ENCODE data around the gene VGLL4.

Gene VGLL4

DNA sequence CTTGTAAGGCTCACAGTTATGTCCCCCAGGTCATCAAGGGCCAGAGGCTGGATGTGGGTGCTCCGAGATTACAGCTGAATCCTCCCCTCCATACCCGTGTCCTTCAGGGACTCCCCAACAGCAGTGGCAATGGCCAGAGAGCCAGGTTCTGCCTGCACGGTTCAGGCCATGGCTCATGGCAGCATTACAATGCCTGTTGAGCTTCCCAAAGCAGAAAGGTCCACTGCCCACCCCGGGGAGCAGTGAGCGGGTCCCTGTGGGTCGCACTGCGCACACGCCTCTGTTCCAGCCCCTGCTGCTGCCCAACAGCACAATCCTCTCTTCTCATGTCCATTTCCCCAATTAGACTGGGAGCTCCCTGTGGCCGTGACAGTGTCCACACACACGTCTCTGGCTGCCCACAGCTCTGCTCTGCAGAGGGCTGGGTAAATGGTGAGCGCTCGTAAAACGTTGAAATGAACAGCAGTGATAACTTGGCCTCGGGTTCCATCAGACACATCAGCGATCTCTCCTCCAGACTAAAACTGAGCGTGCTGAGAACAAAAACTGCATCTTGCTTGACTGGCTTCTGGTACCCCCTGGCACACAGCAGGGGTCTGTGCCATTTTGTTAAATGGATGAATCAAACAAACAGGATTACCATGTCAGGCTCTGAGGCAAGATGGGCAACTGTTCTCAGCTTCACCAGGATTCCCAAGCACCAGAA is 80.4 kb downstream of the VGLL4 start:
- no peak for DNase-seq

GRCh38 chr3:11562277-11562881 is 81.3 kb downstream of the VGLL4 start:
- DNase-seq, result no peak

DNA sequence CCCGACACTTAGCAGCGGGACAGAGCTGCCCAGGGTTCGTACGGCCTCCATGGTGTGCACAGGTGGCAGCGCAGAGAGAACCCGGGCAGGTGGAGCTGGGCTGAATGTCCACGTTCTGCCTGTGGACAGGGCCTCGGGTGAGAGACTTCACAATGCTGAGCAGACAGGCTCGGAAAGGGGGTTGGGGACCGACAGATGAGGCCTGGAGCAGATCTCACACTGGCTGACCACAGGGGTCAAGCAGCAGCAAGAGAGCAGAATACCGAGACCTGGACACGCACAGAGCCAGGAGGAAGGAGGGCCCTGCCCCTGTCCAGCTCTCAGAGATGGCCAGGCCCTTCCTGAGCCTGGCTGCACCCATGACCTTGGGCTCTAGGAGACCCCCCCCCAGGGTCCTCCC is 83.0 kb downstream of the VGLL4 start:
- no peak for DNase-seq

DNA sequence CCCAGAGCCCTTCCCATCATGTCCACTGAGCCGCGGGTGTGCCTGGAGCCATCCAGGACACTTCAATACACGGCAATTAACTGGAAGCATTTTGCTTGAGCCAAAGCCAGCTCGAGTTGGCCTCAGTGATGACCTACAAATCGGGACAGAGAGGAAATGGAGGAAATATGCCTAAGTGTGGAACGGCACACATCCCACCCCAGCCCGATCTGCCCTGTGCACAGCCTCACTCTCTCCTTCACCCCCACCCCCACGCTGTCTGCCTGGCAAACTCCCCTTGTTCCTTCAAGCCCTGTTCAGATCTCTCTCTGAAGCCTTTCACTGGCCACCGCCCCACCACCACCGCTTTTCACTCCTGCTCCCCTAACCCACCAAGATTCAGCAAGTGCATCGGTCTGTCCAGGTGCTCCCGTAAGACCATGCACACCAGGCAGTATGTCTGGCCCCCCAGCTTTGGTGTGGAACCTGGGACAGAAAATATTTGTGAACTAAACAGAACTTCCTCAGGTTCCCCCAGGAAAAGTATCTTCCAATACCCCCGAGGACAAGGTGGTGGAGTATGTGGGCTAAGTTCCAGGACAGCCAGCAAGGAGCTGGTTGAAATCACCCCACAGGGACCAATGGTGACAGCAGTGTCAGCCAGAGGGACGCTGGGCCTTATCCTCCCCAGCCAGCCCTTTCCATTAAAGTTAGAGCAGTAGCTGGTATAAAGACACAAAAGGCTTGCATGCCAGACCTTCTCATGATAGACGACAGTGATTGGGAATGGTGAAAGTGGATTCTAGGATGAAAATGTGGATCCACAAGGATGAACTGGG is 83.7 kb downstream of the VGLL4 start:
- DNase-seq, result no peak

DNA sequence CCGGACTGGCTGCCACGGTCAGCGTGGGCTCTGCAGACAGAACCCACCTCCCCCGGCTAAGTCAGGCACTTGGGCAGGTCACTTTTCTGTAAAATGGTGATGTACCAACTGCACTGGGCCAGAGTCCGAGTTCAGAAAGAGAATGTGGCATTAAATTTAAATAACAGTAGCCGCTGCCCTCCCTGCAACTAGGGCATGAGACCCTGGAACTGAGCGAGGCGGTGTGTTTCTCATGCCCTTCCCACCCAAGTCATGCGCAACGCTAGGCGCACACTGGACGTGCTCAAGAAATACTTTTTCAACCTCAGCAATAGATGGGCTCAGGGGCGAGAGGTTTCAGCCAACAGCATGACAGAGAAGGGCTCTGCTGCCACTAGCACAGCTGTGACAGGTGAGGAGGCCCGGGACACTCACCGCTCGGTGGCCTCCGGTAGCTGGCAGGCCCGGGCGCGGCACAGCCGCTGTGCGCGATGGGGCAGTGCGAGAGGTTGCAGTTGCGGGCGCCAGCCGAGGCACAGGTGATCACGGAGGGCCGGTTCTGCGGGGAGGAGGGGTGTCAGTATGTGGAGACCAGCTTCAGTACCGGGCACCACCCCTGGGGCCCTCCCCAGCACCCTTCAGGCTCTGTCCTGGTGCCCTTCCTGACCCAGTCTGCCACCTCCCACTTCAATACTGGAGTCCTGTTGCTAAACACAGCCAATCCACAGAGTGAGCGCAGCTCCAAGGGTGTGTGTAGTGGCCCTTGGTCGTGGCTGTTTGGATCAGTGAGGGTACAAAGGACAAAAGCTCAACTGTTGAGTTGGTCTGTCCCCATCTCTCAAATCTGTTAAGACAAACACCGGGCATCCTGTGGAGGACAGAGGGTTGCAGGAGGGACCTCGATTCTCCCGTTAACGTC is 84.5 kb downstream of the VGLL4 start:
- DNase-seq, result no peak

- DNase-seq, result peak; percentile 41
Observed at GRCh38 chr3:11558411-11558903, 85.3 kb downstream of the VGLL4 start.

GRCh38 chr3:11558002-11558401 is 85.7 kb downstream of the VGLL4 start:
- DNase-seq, result peak; percentile 79

GRCh38 chr3:11556851-11557644 is 86.7 kb downstream of the VGLL4 start:
- DNase-seq, result peak; percentile 94

DNA sequence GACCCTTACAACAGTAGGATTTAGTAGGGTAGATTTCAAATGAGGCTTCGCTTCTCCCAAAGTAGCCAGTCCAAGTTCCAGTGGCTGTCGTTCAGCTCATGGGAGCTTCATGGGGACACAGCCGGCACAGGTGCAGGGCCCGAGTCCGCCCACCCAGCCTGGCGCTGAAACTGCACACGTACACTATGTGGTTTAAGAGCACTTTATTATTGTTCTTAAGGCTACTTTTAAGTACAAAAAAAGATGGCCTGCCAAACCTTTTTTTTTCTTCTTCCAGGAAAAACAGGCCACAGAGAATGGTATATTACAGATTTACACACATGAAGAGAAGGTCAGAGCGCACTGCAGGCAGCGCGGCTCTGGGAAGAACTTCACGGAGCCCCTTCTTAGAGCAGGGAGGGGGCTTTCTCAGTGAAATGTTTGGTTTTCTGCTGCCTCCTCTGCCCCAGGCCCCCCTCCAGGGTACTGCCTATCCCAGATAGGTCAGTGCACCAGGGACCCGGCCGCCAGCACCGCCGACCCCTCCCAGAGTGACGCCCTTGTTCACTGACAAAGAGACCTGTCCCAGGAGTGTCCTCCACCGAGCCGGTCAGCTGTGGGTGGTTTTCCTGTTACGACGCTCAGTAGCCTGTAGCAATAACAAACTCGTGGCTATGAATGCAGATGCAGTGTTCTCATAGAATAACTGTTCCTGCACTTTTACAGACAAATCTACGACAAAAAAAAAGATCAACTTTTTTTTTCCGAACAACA is 87.7 kb downstream of the VGLL4 start:
- DNase-seq, result no peak

GRCh38 chr3:11555211-11555782 is 88.4 kb downstream of the VGLL4 start:
- no peak for DNase-seq

DNA sequence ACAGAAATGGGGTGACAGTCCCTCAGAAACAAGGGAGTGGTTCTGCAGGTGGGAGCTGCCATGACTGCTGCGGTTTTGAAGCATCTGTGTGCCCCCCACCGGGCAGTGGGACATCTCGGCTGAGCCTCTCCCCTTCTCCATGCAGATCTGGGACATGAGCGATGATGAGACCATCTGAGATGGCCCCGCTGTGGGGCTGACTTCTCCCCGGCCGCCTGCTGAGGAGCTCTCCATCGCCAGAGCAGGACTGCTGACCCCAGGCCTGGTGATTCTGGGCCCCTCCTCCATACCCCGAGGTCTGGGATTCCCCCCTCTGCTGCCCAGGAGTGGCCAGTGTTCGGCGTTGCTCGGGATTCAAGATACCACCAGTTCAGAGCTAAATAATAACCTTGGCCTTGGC is 89.0 kb downstream of the VGLL4 start:
- DNase-seq, result no peak

- no peak for DNase-seq
Observed at GRCh38 chr3:11554236-11554610, 89.5 kb downstream of the VGLL4 start.

- no peak for DNase-seq
Observed at GRCh38 chr3:11553436-11554235, 90.1 kb downstream of the VGLL4 start.

- DNase-seq, result no peak
Observed at GRCh38 chr3:11552289-11553264, 91.1 kb downstream of the VGLL4 start.

DNA sequence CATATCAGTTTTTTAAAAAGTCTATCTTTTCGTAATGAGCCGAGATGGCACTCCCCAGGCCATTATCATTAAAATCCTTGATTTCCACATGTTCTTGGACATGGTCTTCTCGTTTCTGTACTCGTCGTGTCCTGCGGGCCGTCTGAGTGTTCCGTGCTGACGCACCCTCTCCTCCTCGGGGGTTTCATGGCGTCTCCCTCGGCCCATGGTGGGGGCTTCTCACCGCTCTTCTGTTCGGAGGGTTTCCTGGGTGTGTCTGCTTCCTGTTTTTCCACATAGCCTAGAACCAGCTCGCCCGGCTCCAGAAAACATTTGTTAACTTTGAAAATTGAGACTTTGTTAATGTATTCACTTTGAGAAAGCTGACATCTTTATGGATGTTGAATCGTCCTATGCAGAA is 92.7 kb downstream of the VGLL4 start:
- DNase-seq, result peak; percentile 38

GRCh38 chr3:11549580-11550140 is 94.1 kb downstream of the VGLL4 start:
- peak; percentile 40 for DNase-seq

DNA sequence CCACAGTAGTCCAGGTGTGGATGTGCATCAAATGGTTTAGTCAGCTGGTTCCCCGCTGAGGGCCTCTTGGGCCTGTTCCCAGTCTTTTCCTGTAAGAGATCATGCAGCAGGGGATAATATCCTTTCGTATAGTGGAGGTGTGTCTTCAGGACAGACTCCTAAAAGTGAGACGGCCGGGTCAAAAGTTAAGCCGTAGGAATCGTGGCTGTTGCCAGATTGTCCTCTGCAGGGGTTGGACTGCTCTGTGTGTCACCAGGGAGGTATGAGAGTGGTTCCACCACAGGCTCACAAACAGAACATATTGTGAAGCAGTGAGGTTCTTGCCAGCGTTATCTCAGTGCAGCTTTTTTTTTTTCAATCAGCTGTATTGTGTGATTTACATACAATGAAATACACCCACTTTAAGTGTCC is 95.0 kb downstream of the VGLL4 start:
- DNase-seq, result peak; percentile 77

- DNase-seq, result no peak
Observed at GRCh38 chr3:11547498-11547897, 96.2 kb downstream of the VGLL4 start.

Data from fibroblast of skin of scalp (primary cell).